Liver (tissue), 9 donors: ENCODE measurements around the gene NSG1. TPM values are rescaled to one million over a fixed set of nuclear protein-coding genes. Genes with fewer than 3 reads are reported as not detected.

Experiments used
- DNase-seq: peaks from one replicate; pipeline ENCODE4 v3.0.0-alpha.2; 2017; ENCODE audit warnings: low spot score
- H3K27ac ChIP-seq, 2 donors: one replicate each; pipeline ENCODE4 v1.7.0; 2013; ENCODE audit warnings: inconsistent platforms in 2 of 2, low read length in 2 of 2, control low read depth in 1 of 2, low read depth in 1 of 2, mild to moderate bottlenecking in 1 of 2
- H3K27me3 ChIP-seq, 4 donors: one replicate each; pipeline versions ENCODE4 v1.6.1 to v1.7.0; 2013; ENCODE audit warnings: low read length in 3 of 4, inconsistent platforms in 1 of 4, mild to moderate bottlenecking in 1 of 4, moderate library complexity in 1 of 4; ENCODE audit not compliant: control insufficient read depth in 4 of 4, insufficient read depth in 4 of 4
- H3K36me3 ChIP-seq, 4 donors: one replicate each; pipeline versions ENCODE4 v1.6.1 to v1.7.0; 2013; ENCODE audit warnings: low read length in 3 of 4, mild to moderate bottlenecking in 3 of 4, low read depth in 1 of 4, moderate library complexity in 1 of 4; ENCODE audit not compliant: control insufficient read depth in 4 of 4, insufficient read depth in 3 of 4
- H3K4me1 ChIP-seq, 4 donors: one replicate each; pipeline versions ENCODE4 v1.6.1 to v1.7.0; 2013; ENCODE audit warnings: low read length in 3 of 4, mild to moderate bottlenecking in 3 of 4, moderate library complexity in 1 of 4; ENCODE audit not compliant: control insufficient read depth in 4 of 4, insufficient read depth in 4 of 4
- H3K4me3 ChIP-seq, 3 donors: one replicate each; pipeline versions ENCODE4 v1.6.1 to v1.7.0; 2013; ENCODE audit warnings: low read length in 3 of 3, control low read depth in 1 of 3, low read depth in 1 of 3, mild to moderate bottlenecking in 1 of 3
- H3K9ac ChIP-seq, 2 donors: one replicate each; pipeline ENCODE4 v1.7.0; 2013; ENCODE audit warnings: low read length in 2 of 2, mild to moderate bottlenecking in 2 of 2, moderate library complexity in 2 of 2, control low read depth in 1 of 2, low read depth in 1 of 2
- H3K9me3 ChIP-seq, 4 donors: one replicate each; pipeline versions ENCODE4 v1.6.1 to v1.7.0; 2013; ENCODE audit warnings: low read length in 3 of 4; ENCODE audit not compliant: control insufficient read depth in 4 of 4
- ATF3 ChIP-seq: IDR thresholded peaks from 2 replicates; pipeline ENCODE4 v1.6.1; 2016; ENCODE audit warnings: antibody characterized with exemption
- CTCF ChIP-seq: fragments of 150-350 bp; IDR thresholded peaks from 2 replicates; pipeline ENCODE4 v1.5.1; 2017; ENCODE audit warnings: improper control_type of control experiment, low read depth, low read length; ENCODE audit not compliant: missing input control
- EGR1 ChIP-seq, 2 donors: IDR thresholded peaks; 2 replicates each; pipeline ENCODE4 v1.6.1; 2016 to 2018; ENCODE audit warnings: antibody characterized with exemption in 2 of 2, low read depth in 2 of 2
- FOXA1 ChIP-seq: IDR thresholded peaks from 2 replicates; pipeline ENCODE4 v1.6.1; 2016; ENCODE audit warnings: antibody characterized with exemption
- FOXA2 ChIP-seq: IDR thresholded peaks from 2 replicates; pipeline ENCODE4 v1.6.1; 2016; ENCODE audit warnings: antibody characterized with exemption
- GABPA ChIP-seq, 2 donors: IDR thresholded peaks in 1 of 2; conservative IDR thresholded peaks in 1 of 2; 2 replicates each; pipeline ENCODE4 v1.6.1; 2016; ENCODE audit warnings: antibody characterized with exemption in 2 of 2, mild to moderate bottlenecking in 1 of 2, moderate library complexity in 1 of 2
- HNF4A ChIP-seq, 2 donors: conservative IDR thresholded peaks; 2 replicates each; pipeline ENCODE4 v1.6.1; 2016; ENCODE audit warnings: antibody characterized with exemption in 2 of 2, mild to moderate bottlenecking in 2 of 2
- HNF4G ChIP-seq: IDR thresholded peaks from 2 replicates; pipeline ENCODE4 v1.6.1; 2016; ENCODE audit warnings: antibody characterized with exemption
- JUND ChIP-seq, 2 donors: IDR thresholded peaks; 2 replicates each; pipeline ENCODE4 v1.6.1; 2016; ENCODE audit warnings: antibody characterized with exemption in 2 of 2
- MAX ChIP-seq: IDR thresholded peaks from 2 replicates; pipeline ENCODE4 v1.6.1; 2016; ENCODE audit warnings: antibody characterized with exemption
- NR2F2 ChIP-seq: IDR thresholded peaks from 2 replicates; pipeline ENCODE4 v1.6.1; 2016; ENCODE audit warnings: antibody characterized with exemption
- REST ChIP-seq: IDR thresholded peaks from 2 replicates; pipeline ENCODE4 v1.6.1; 2016; ENCODE audit warnings: antibody characterized with exemption, mild to moderate bottlenecking
- RXRA ChIP-seq, 2 donors: IDR thresholded peaks; 2 replicates each; pipeline ENCODE4 v1.6.1; 2017 to 2018; ENCODE audit warnings: antibody characterized with exemption in 2 of 2, mild to moderate bottlenecking in 1 of 2
- SP1 ChIP-seq: IDR thresholded peaks from 2 replicates; pipeline ENCODE4 v1.6.1; 2018; ENCODE audit warnings: antibody characterized with exemption, mild to moderate bottlenecking
- TAF1 ChIP-seq: conservative IDR thresholded peaks from 2 replicates; pipeline ENCODE4 v1.6.1; 2016; ENCODE audit warnings: antibody characterized with exemption, mild to moderate bottlenecking
- YY1 ChIP-seq: IDR thresholded peaks from 2 replicates; pipeline ENCODE4 v1.6.1; 2016; ENCODE audit warnings: antibody characterized with exemption, mild to moderate bottlenecking
- ZBTB33 ChIP-seq: IDR thresholded peaks from 2 replicates; pipeline ENCODE4 v1.6.1; 2016; ENCODE audit warnings: antibody characterized with exemption
- WGBS: extraction: QIAGEN DNeasy Blood & Tissue Kit; methylation state at CpG from one replicate; pipeline ENCODE4 v1.1.7; 2013; 5-methylcytosine and 5-hydroxymethylcytosine counted together
- polyA plus RNA-seq, 2 donors: library from polyadenylated mRNA; stranded (reverse) in 1 of 2; unstranded in 1 of 2; fragments of 200-250 nt in 1 of 2; fragments of >200 nt in 1 of 2; fragmentation: Nextera tagmentation in 1 of 2; extraction: Ambion mirVana in 1 of 2; gene quantifications; one replicate each; pipeline versions ENCODE4 v1.2.1 to v1.2.3, GENCODE V29; 2013 to 2015
- total RNA-seq, 2 donors: library from RNA; depleted of rRNA; stranded (reverse); fragments of >200 nt; gene quantifications; one replicate each; pipeline ENCODE4 v1.2.3, GENCODE V29; 2014
- donor health status: healthy.
- donor health status: healthy.
- donor health status: healthy.
- donor health status: healthy.
- donor health status: healthy.

Gene NSG1
- total and polyA plus RNA-seq, 4 donors = under 0.01 to 0.33 (median 0.13) TPM

GRCh38 chr4:4341861-4342650 lies 44.8 kb upstream of the NSG1 start (continued):
- no peak for TF ChIP-seq REST
- no peak for TF ChIP-seq RXRA (IDR thresholded peaks at IDR 0.05)
- TF ChIP-seq HNF4G = no peak

GRCh38 chr4:4343038-4343437 lies 43.9 kb upstream of the NSG1 start:
- no peak overlapping the region for H3K9ac ChIP-seq
- H3K4me1 ChIP-seq = no peaks in the 10 kb centered on the region
- no peak for DNase-seq
- TF ChIP-seq GABPA (IDR thresholded peaks at IDR 0.05 in 1 of 2, conservative IDR thresholded peaks at IDR 0.05 in 1 of 2) (no peak), SP1 (no peak), FOXA2 (no peak), TAF1 (no peak), HNF4A (conservative IDR thresholded peaks at IDR 0.05) (no peak), YY1 (no peak), MAX (no peak), EGR1 (IDR thresholded peaks at IDR 0.05; ENCODE audit: low read depth in 2 of 2) (no peak), ZBTB33 (no peak), NR2F2 (no peak), ATF3 (no peak)
- no peak overlapping the region for H3K4me3 ChIP-seq
- 90% methylated on average over 5 of the region's 5 CpGs for WGBS
- no peak overlapping the region for H3K27ac ChIP-seq
- H3K9me3 ChIP-seq = no peaks in the 10 kb centered on the region
- H3K27me3 ChIP-seq = no peaks in the 10 kb centered on the region
- H3K36me3 ChIP-seq = no peaks in the 10 kb centered on the region

GRCh38 chr4:4344915-4345527 lies 41.9 kb upstream of the NSG1 start:
- Histone ChIP-seq H3K4me1 (no peaks in the 10 kb centered on the region), H3K9ac (no peak overlapping the region), H3K4me3 (no peak overlapping the region), H3K27me3 (no peaks in the 10 kb centered on the region), H3K9me3 (no peaks in the 10 kb centered on the region), H3K36me3 (no peaks in the 10 kb centered on the region), H3K27ac (no peak overlapping the region)
- TF ChIP-seq NR2F2 (no peak), FOXA2 (no peak), HNF4G (no peak), YY1 (no peak), JUND (IDR thresholded peaks at IDR 0.05) (no peak), ATF3 (no peak), CTCF (no peak), FOXA1 (no peak), SP1 (no peak), GABPA (IDR thresholded peaks at IDR 0.05 in 1 of 2, conservative IDR thresholded peaks at IDR 0.05 in 1 of 2) (no peak), MAX (no peak), RXRA (IDR thresholded peaks at IDR 0.05) (no peak), TAF1 (no peak)
- DNase-seq = no peak
- 87% methylated on average over 14 of the region's 14 CpGs for WGBS
